GM12878 (cell line): Measurements from ENCODE around the gene ZNF668. TPM values are rescaled to one million over a fixed set of nuclear protein-coding genes. Genes with fewer than 3 reads are reported as not detected.

Experiments used
- ATAC-seq: fragments of 200-7000 bp; cut with Tn5 transposase; 3 replicates; pipeline ENCODE4 v1.9.1; 2020; ENCODE audit warnings: mild to moderate bottlenecking, moderate library complexity
- BruUV-seq: library from RNA; stranded (reverse); fragments of 400-500 nt; replicated peaks from 2 replicates; lab custom pipeline; 2021; lab: Mats Ljungman, UMichigan
- CTCF ChIA-PET: fragments of 300-600 bp; sonication (Branson Sonifier 250); formaldehyde crosslinking; extraction: SDS; loops from one replicate; lab custom pipeline; 2021; ENCODE audit warnings: inconsistent platforms; lab: Yijun Ruan, JAX
- POLR2A ChIA-PET: fragments of 350-600 bp; formaldehyde crosslinking; extraction: SDS; loops from one replicate; lab custom pipeline; 2021; ENCODE audit warnings: inconsistent platforms; lab: Charles Lee
- RAD21 ChIA-PET: fragments of 300-600 bp; sonication (Branson Sonifier 250); formaldehyde crosslinking; loops from one replicate; lab custom pipeline; 2023; ENCODE audit warnings: antibody characterized with exemption; ENCODE audit not compliant: unreplicated experiment; lab: Charles Lee
- SMC1A ChIA-PET: fragments of 300-600 bp; sonication (Branson Sonifier 250); formaldehyde crosslinking; loops from one replicate; lab custom pipeline; 2023; ENCODE audit not compliant: unreplicated experiment, uncharacterized antibody; lab: Charles Lee
- DNase-seq: peaks from one replicate; pipeline ENCODE4 v3.0.0-alpha.2; 2011; ENCODE audit warnings: low read depth, low spot score
- FAIRE-seq: peaks from 3 replicates; lab custom pipeline; 2011; peaks lifted over from hg19 to GRCh38; lab: Jason Lieb, UNC
- H2AFZ ChIP-seq: 2 replicates; pipeline ENCODE4 v1.6.0; 2011; ENCODE audit warnings: low read depth, low read length, control low read depth; ENCODE audit not compliant: control insufficient read depth
- H3K27ac ChIP-seq: 2 replicates; pipeline ENCODE4 v1.5.1; 2011; ENCODE audit warnings: control low read depth; ENCODE audit not compliant: control insufficient read depth, insufficient read depth
- H3K27me3 ChIP-seq, 2 experiments: replicated peaks in 1 of 2; 2 replicates each; pipeline versions ENCODE4 v1.6.0 to v1.6.1; 2011; ENCODE audit warnings: low read length in 1 of 2; ENCODE audit not compliant: control insufficient read depth in 2 of 2, insufficient read depth in 2 of 2
- H3K36me3 ChIP-seq, 2 experiments: 2 replicates each; pipeline ENCODE4 v1.5.1; 2011; ENCODE audit warnings: low read length in 1 of 2; ENCODE audit not compliant: control insufficient read depth in 2 of 2, insufficient read depth in 2 of 2
- H3K4me1 ChIP-seq: 2 replicates; pipeline ENCODE4 v1.6.1; 2011; ENCODE audit warnings: mild to moderate bottlenecking, low read length, moderate library complexity, mixed read lengths; ENCODE audit not compliant: control insufficient read depth, insufficient read depth
- H3K4me2 ChIP-seq: 2 replicates; pipeline ENCODE4 v1.6.0; 2011; ENCODE audit warnings: control low read depth; ENCODE audit not compliant: control insufficient read depth, insufficient read depth
- H3K4me3 ChIP-seq: fragments of 200-600 bp; sonication (generic); 2 replicates; pipeline ENCODE4 v1.5.1; 2016
- H3K79me2 ChIP-seq: 2 replicates; pipeline ENCODE4 v1.6.0; 2011; ENCODE audit warnings: low read length; ENCODE audit not compliant: control insufficient read depth, insufficient read depth
- H3K9ac ChIP-seq: 2 replicates; pipeline ENCODE4 v1.8.0; 2011; ENCODE audit warnings: low read length, control low read depth, mixed read lengths; ENCODE audit not compliant: control insufficient read depth, insufficient read depth
- H3K9me3 ChIP-seq: replicated peaks from 3 replicates; pipeline ENCODE4 v1.5.1; 2011; ENCODE audit warnings: mild to moderate bottlenecking, low read length; ENCODE audit not compliant: control insufficient read depth, insufficient read depth
- H4K20me1 ChIP-seq: 2 replicates; pipeline ENCODE4 v1.6.0; 2011; ENCODE audit not compliant: control insufficient read depth, insufficient read depth
- CHD1 ChIP-seq: IDR thresholded peaks from 2 replicates; pipeline ENCODE4 v1.6.1; 2012; ENCODE audit warnings: low read depth, low read length, improper control_type of control experiment
- EGR1 ChIP-seq, 2 experiments: IDR thresholded peaks; 1 replicate in 1 of 2; 2 replicates in 1 of 2; pipeline ENCODE4 v1.6.1; 2011 to 2012; ENCODE audit warnings: low read depth in 2 of 2, low read length in 2 of 2, borderline replicate concordance in 1 of 2, mild to moderate bottlenecking in 1 of 2, moderate library complexity in 1 of 2
- EZH2 ChIP-seq: IDR thresholded peaks from 2 replicates; pipeline ENCODE4 v1.6.1; 2012; ENCODE audit warnings: low read depth, mild to moderate bottlenecking, control low read depth, inconsistent platforms, low read length, borderline replicate concordance; ENCODE audit not compliant: control insufficient read depth
- IKZF2 ChIP-seq, 2 experiments: fragments of 450-650 bp; IDR thresholded peaks; 2 replicates each; pipeline ENCODE4 v1.6.1; 2017; ENCODE audit warnings: mild to moderate bottlenecking in 2 of 2, moderate library complexity in 2 of 2
- JUND ChIP-seq: IDR thresholded peaks from 2 replicates; pipeline ENCODE4 v1.6.1; 2012; ENCODE audit warnings: low read depth, mild to moderate bottlenecking, low read length, improper control_type of control experiment, moderate library complexity
- KDM1A ChIP-seq: fragments of 200-600 bp; sonication (generic); IDR thresholded peaks from 2 replicates; pipeline ENCODE4 v1.6.1; 2016; ENCODE audit warnings: borderline replicate concordance
- MTA2 ChIP-seq: fragments of 450-650 bp; IDR thresholded peaks from 2 replicates; pipeline ENCODE4 v1.6.1; 2016; ENCODE audit warnings: low read depth, mild to moderate bottlenecking, moderate library complexity
- NR2C2 ChIP-seq: IDR thresholded peaks from 2 replicates; pipeline ENCODE4 v1.6.1; 2011; ENCODE audit warnings: borderline replicate concordance, low read depth; ENCODE audit not compliant: control insufficient read depth, insufficient read length
- POU2F2 ChIP-seq: IDR thresholded peaks from 3 replicates; pipeline ENCODE4 v1.6.1; 2011; ENCODE audit warnings: low read depth, mild to moderate bottlenecking, low read length, borderline replicate concordance
- RELA ChIP-seq: fragments of 450-650 bp; IDR thresholded peaks from 2 replicates; pipeline ENCODE4 v1.8.0; 2014; ENCODE audit warnings: borderline replicate concordance; ENCODE audit not compliant: partially characterized antibody
- RUNX3 ChIP-seq: IDR thresholded peaks from 2 replicates; pipeline ENCODE4 v1.6.1; 2012; ENCODE audit warnings: low read length, inconsistent platforms
- YY1 ChIP-seq: IDR thresholded peaks from 2 replicates; pipeline ENCODE4 v1.6.1; 2011; ENCODE audit warnings: low read depth, mild to moderate bottlenecking, low read length
- ZNF622 ChIP-seq: fragments of 450-650 bp; IDR thresholded peaks from 2 replicates; pipeline ENCODE4 v1.6.1; 2017; ENCODE audit warnings: mild to moderate bottlenecking, inconsistent platforms
- ZZZ3 ChIP-seq: IDR thresholded peaks from 2 replicates; pipeline ENCODE4 v1.6.1; 2011; ENCODE audit warnings: low read depth; ENCODE audit not compliant: control insufficient read depth, insufficient read length
- WGBS: methylation state at CpG from one replicate; pipeline ENCODE4 v1.1.6; 2016; ENCODE audit warnings: low lambda C conversion rate; ENCODE audit not compliant: insufficient replicate concordance, insufficient coverage; ENCODE audit errors: missing lambda C conversion rate; 5-methylcytosine and 5-hydroxymethylcytosine counted together
- in situ Hi-C: fragments of 300-500 bp; cut with MboI; formaldehyde crosslinking; loops from 9 replicates; pipeline ENCODE4 v1.14.3; 2018; ENCODE audit warnings: mixed read lengths
- intact Hi-C: fragments of 100-400 bp; cut with micrococcal nuclease; formaldehyde crosslinking; loops from one replicate; pipeline ENCODE4 v1.14.2; 2022; ENCODE audit not compliant: unreplicated experiment
- polyA plus RNA-seq, 11 experiments: library from polyadenylated mRNA; depleted of rRNA in 4 of 11; unstranded in 6 of 11; stranded (reverse) in 5 of 11; fragments of >200 nt; fragmentation: Nextera tagmentation in 4 of 11; fragmentation: Illumina TruSeq in 1 of 11; extraction: Ambion mirVana in 4 of 11; extraction: Trizol in 1 of 11; gene quantifications; 1 replicate in 1 of 11; 2 replicates in 10 of 11; pipeline versions ENCODE4 v1.2.1 to v1.2.3, GENCODE V29; 2011 to 2016; ENCODE audit warnings: inconsistent platforms in 2 of 11, missing spikeins in 2 of 11, low read depth in 1 of 11
- total RNA-seq, 4 experiments: library from RNA; depleted of rRNA in 3 of 4; stranded (reverse); fragments of >200 nt in 3 of 4; fragmentation: Illumina TruSeq in 1 of 4; extraction: Trizol in 1 of 4; gene quantifications; 2 replicates each; pipeline versions ENCODE4 v1.2.1 to v1.2.3, GENCODE V29; 2013 to 2021
- TF ChIP-seq, protein P1 (sequence below): IDR thresholded peaks from 2 replicates; pipeline ENCODE4 v1.6.1; 2011; ENCODE audit warnings: low read depth, low read length, improper control_type of control experiment, borderline replicate concordance
- TF ChIP-seq, protein P2 (sequence below): IDR thresholded peaks from 2 replicates; pipeline ENCODE4 v1.6.1; 2012; ENCODE audit warnings: low read depth, low read length, improper control_type of control experiment
- TF ChIP-seq, protein P3 (sequence below): fragments of 450-650 bp; IDR thresholded peaks from 2 replicates; pipeline ENCODE4 v1.6.1; 2017; ENCODE audit warnings: mild to moderate bottlenecking
- TF ChIP-seq, protein P4 (sequence below): fragments of 450-650 bp; IDR thresholded peaks from 2 replicates; pipeline ENCODE4 v1.6.1; 2017; ENCODE audit warnings: borderline replicate concordance

Gene ZNF668
- total and polyA plus RNA-seq, 10 of the 15 experiments (the other 5 are each of a cell fraction or from before 2014, with no cell fraction given), result 0.05 to 20.7 (median 10.0) TPM; not detected in 1

DNA sequence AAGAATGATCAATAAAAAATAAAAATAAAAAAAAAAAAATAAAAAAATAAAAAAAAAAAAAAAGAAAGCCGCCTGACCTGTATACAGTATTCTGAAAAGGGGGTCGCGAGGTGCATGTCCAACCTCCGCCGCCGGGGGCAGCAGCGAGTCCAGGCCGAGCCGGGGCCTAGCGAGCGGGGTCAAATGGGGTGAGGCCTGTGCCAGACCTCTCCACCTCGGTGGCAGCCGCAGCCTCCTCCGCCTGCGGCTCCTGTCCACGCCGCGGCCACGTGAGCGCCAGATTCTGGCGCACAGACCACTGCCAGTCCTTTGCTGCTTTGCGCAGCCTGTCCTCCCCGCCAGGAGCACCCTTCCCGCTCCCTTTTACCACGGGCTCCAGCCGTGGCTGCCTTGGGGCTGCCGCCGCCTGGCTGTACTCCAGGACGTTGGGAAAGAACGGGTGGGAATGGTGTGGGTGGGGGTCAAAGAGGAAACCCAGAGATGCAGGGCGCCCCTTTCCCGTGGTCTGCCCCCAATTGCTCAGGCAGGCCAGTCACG lies 31.7 kb upstream of the ZNF668 start:
- ATAC-seq (peak; percentile 61), FAIRE-seq (no peak), DNase-seq (no peak)
- Histone ChIP-seq H3K79me2 (peaks cover 13% of the 10 kb centered on the region), H3K9me3 (no peaks in the 10 kb centered on the region), H3K4me3 (no peak overlapping the region), H3K4me1 (peaks cover 22% of the 10 kb centered on the region), H3K36me3 (no peaks in the 10 kb centered on the region; a peak in 1 of 4 replicates), H3K4me2 (peak overlapping the region; percentile 68; the same call in 1 of the 2 replicates), H3K27me3 (no peaks in the 10 kb centered on the region), H4K20me1 (no peaks in the 10 kb centered on the region), H2AFZ (peak overlapping the region; percentile 94), H3K9ac (no peak overlapping the region), H3K27ac (peak overlapping the region; percentile 39; the same call in 1 of the 2 replicates)
- no TSS peak for BruUV-seq
- CTCF ChIA-PET, result no interaction called here
- RAD21 ChIA-PET, result no interaction called here
- intact Hi-C loops (loop anchor here (5.0 kb wide), 1 partner anchor 37 kb away; no protein-coding TSS in a partner anchor), in situ Hi-C loops (no loop called here)
- POLR2A ChIA-PET, result no interaction called here
- WGBS, result 20% methylated on average over 32 of the region's 33 CpGs
- SMC1A ChIA-PET, result no interaction called here
- 0 out of 4 replicates have a peak, but pooled peaks of 1 of the 2 experiments have one; percentile 32 for TF ChIP-seq IKZF2 (IDR thresholded peaks at IDR 0.05)
- peak; percentile 32 for TF ChIP-seq RUNX3
- TF ChIP-seq ZZZ3, result no peak
- no peak for TF ChIP-seq POU2F2
- TF ChIP-seq, protein P1, sequence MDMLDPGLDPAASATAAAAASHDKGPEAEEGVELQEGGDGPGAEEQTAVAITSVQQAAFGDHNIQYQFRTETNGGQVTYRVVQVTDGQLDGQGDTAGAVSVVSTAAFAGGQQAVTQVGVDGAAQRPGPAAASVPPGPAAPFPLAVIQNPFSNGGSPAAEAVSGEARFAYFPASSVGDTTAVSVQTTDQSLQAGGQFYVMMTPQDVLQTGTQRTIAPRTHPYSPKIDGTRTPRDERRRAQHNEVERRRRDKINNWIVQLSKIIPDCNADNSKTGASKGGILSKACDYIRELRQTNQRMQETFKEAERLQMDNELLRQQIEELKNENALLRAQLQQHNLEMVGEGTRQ, result no peak
- no peak for TF ChIP-seq RELA
- TF ChIP-seq, protein P2, sequence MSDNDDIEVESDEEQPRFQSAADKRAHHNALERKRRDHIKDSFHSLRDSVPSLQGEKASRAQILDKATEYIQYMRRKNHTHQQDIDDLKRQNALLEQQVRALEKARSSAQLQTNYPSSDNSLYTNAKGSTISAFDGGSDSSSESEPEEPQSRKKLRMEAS, result peak; percentile 51
- no peak for TF ChIP-seq NR2C2
- TF ChIP-seq, protein P3, sequence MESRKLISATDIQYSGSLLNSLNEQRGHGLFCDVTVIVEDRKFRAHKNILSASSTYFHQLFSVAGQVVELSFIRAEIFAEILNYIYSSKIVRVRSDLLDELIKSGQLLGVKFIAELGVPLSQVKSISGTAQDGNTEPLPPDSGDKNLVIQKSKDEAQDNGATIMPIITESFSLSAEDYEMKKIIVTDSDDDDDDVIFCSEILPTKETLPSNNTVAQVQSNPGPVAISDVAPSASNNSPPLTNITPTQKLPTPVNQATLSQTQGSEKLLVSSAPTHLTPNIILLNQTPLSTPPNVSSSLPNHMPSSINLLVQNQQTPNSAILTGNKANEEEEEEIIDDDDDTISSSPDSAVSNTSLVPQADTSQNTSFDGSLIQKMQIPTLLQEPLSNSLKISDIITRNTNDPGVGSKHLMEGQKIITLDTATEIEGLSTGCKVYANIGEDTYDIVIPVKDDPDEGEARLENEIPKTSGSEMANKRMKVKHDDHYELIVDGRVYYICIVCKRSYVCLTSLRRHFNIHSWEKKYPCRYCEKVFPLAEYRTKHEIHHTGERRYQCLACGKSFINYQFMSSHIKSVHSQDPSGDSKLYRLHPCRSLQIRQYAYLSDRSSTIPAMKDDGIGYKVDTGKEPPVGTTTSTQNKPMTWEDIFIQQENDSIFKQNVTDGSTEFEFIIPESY, result peak; percentile 80; the same call in 1 of the 2 replicates
- TF ChIP-seq, protein P4, sequence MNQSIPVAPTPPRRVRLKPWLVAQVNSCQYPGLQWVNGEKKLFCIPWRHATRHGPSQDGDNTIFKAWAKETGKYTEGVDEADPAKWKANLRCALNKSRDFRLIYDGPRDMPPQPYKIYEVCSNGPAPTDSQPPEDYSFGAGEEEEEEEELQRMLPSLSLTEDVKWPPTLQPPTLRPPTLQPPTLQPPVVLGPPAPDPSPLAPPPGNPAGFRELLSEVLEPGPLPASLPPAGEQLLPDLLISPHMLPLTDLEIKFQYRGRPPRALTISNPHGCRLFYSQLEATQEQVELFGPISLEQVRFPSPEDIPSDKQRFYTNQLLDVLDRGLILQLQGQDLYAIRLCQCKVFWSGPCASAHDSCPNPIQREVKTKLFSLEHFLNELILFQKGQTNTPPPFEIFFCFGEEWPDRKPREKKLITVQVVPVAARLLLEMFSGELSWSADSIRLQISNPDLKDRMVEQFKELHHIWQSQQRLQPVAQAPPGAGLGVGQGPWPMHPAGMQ, result no peak
- TF ChIP-seq YY1, result peak; percentile 48; the same call in 1 of the 2 replicates
- no peak for TF ChIP-seq KDM1A
- no peak for TF ChIP-seq CHD1
- TF ChIP-seq JUND, result no peak
- TF ChIP-seq MTA2, result peak; percentile 16; the same call in 1 of the 2 replicates
- no peak for TF ChIP-seq ZNF622
- no peak for TF ChIP-seq EGR1 (IDR thresholded peaks at IDR 0.05; ENCODE audit: borderline replicate concordance in 1 of 2, low read depth in 2 of 2, low read length in 2 of 2)
- no peak for TF ChIP-seq EZH2
